Fibroblast of upper back skin (primary cell): ENCODE data around the gene DENND1A.
A peak's percentile ranks its signal among the peaks of the same experiment; 100 is the strongest.

ENCODE experiments used
- DNase-seq: peaks from one replicate; pipeline ENCODE4 v3.0.0-alpha.2; 2013

The DENND1A gene

GRCh38 chr9:123552530-123552929, 377.4 kb downstream of the DENND1A start:
- DNase-seq = no peak

- DNase-seq = no peak
Measured at GRCh38 chr9:123551734-123552133, 378.2 kb downstream of the DENND1A start.

- DNase-seq = no peak
Measured at GRCh38 chr9:123550797-123551196, 379.1 kb downstream of the DENND1A start.

- no peak for DNase-seq
Measured at GRCh38 chr9:123550012-123550411, 379.9 kb downstream of the DENND1A start.

- DNase-seq = no peak
Measured at GRCh38 chr9:123548741-123549545, 381.0 kb downstream of the DENND1A start.

GRCh38 chr9:123544007-123544827, 385.7 kb downstream of the DENND1A start:
- peak; percentile 40 for DNase-seq

GRCh38 chr9:123543492-123543891, 386.4 kb downstream of the DENND1A start:
- no peak for DNase-seq

GRCh38 chr9:123542435-123543225, 387.3 kb downstream of the DENND1A start:
- no peak for DNase-seq

GRCh38 chr9:123541411-123541810, 388.5 kb downstream of the DENND1A start:
- no peak for DNase-seq

GRCh38 chr9:123540457-123540856, 389.5 kb downstream of the DENND1A start:
- DNase-seq = no peak

- no peak for DNase-seq
Measured at GRCh38 chr9:123537809-123538208, 392.1 kb downstream of the DENND1A start.

- no peak for DNase-seq
Measured at GRCh38 chr9:123536455-123536868, 393.5 kb downstream of the DENND1A start.

- DNase-seq = no peak
Measured at GRCh38 chr9:123534336-123534735, 395.6 kb downstream of the DENND1A start.

- DNase-seq = no peak
Measured at GRCh38 chr9:123530244-123530643, 399.7 kb downstream of the DENND1A start.

GRCh38 chr9:123528501-123528900, 401.4 kb downstream of the DENND1A start:
- no peak for DNase-seq

GRCh38 chr9:123527981-123528380, 401.9 kb downstream of the DENND1A start:
- DNase-seq = no peak

- no peak for DNase-seq
Measured at GRCh38 chr9:123525957-123526356, 404.0 kb downstream of the DENND1A start.

- DNase-seq = no peak
Measured at GRCh38 chr9:123525424-123525823, 404.5 kb downstream of the DENND1A start.

- DNase-seq = no peak
Measured at GRCh38 chr9:123524866-123525265, 405.1 kb downstream of the DENND1A start.

GRCh38 chr9:123523845-123524244, 406.1 kb downstream of the DENND1A start:
- DNase-seq = no peak

GRCh38 chr9:123523001-123523400, 406.9 kb downstream of the DENND1A start:
- DNase-seq = peak; percentile 78

- no peak for DNase-seq
Measured at GRCh38 chr9:123522251-123522650, 407.7 kb downstream of the DENND1A start.

GRCh38 chr9:123518338-123518737, 411.6 kb downstream of the DENND1A start:
- no peak for DNase-seq
